HEK293 (cell line): ENCODE data around the gene TRIM24.
"Not testable (repeated sequence)": the region's sequence is repeated elsewhere in the genome, so short reads cannot be mapped to it uniquely, and the experiment has no call there.

Source experiments
- CTCF ChIA-PET: fragments of 350-600 bp; formaldehyde crosslinking; extraction: SDS; loops from one replicate; lab custom pipeline; 2021; ENCODE audit warnings: antibody characterized with exemption; lab: Yijun Ruan, JAX
- POLR2A ChIA-PET: fragments of 300-600 bp; formaldehyde crosslinking; extraction: SDS; loops from one replicate; lab custom pipeline; 2020; ENCODE audit warnings: antibody characterized with exemption, inconsistent platforms; lab: Yijun Ruan, JAX
- H3K27ac ChIP-seq: fragments of 200-500 bp; sonication (Bioruptor generic); 2 replicates; pipeline ENCODE4 v1.5.1; 2014; ENCODE audit warnings: low read depth, low read length, control low read depth, inconsistent platforms; ENCODE audit errors: extremely low read depth
- H3K36me3 ChIP-seq, 2 experiments: fragments of 200-500 bp in 1 of 2; sonication (Bioruptor generic) in 1 of 2; 1 replicate in 1 of 2; 2 replicates in 1 of 2; pipeline ENCODE4 v1.5.1; 2014 to 2017; ENCODE audit warnings: inconsistent platforms in 2 of 2, low read length in 2 of 2; ENCODE audit not compliant: control insufficient read depth in 2 of 2, insufficient read depth in 1 of 2
- H3K4me1 ChIP-seq: fragments of 200-500 bp; sonication (Bioruptor generic); 2 replicates; pipeline ENCODE4 v1.5.1; 2014; ENCODE audit warnings: mild to moderate bottlenecking, low read length, inconsistent platforms; ENCODE audit not compliant: control insufficient read depth, insufficient read depth
- H3K4me3 ChIP-seq: 2 replicates; pipeline ENCODE4 v1.5.1; 2011; ENCODE audit warnings: low read depth, mild to moderate bottlenecking, control low read depth, low read length, moderate library complexity
- H3K9me3 ChIP-seq: fragments of 200-500 bp; sonication (Bioruptor generic); 2 replicates; pipeline ENCODE4 v1.5.1; 2014; ENCODE audit warnings: low read depth, low read length, inconsistent platforms; ENCODE audit not compliant: control insufficient read depth, insufficient read depth
- BCL11A ChIP-seq: fragments of 450-650 bp; formaldehyde crosslinking; IDR thresholded peaks from 2 replicates; pipeline ENCODE4 v1.5.1; 2016; ENCODE audit warnings: low read depth, missing biosample characterization, missing genetic modification characterization
- ELK4 ChIP-seq: IDR thresholded peaks from 2 replicates; pipeline ENCODE4 v1.6.1; 2011; ENCODE audit warnings: mild to moderate bottlenecking, low read depth, low read length, borderline replicate concordance
- GFI1B ChIP-seq: fragments of 450-650 bp; formaldehyde crosslinking; IDR thresholded peaks from 2 replicates; pipeline ENCODE4 v1.5.1; 2016; ENCODE audit warnings: missing biosample characterization, missing genetic modification characterization
- GLI2 ChIP-seq: fragments of 450-650 bp; formaldehyde crosslinking; IDR thresholded peaks from 2 replicates; pipeline ENCODE4; 2017; ENCODE audit warnings: missing biosample characterization, missing genetic modification characterization, low read depth, borderline replicate concordance
- KLF7 ChIP-seq: fragments of 450-650 bp; formaldehyde crosslinking; IDR thresholded peaks from 2 replicates; pipeline ENCODE4 v1.5.1; 2016; ENCODE audit warnings: missing biosample characterization, missing genetic modification characterization, borderline replicate concordance
- KLF8 ChIP-seq: fragments of 450-650 bp; formaldehyde crosslinking; IDR thresholded peaks from 2 replicates; pipeline ENCODE4 v1.5.1; 2016; ENCODE audit warnings: missing biosample characterization, missing genetic modification characterization
- MZF1 ChIP-seq: fragments of 450-650 bp; formaldehyde crosslinking; IDR thresholded peaks from 2 replicates; pipeline ENCODE4 v1.5.1; 2017; ENCODE audit warnings: missing biosample characterization, missing genetic modification characterization, borderline replicate concordance
- REPIN1 ChIP-seq: fragments of 450-650 bp; formaldehyde crosslinking; IDR thresholded peaks from 2 replicates; pipeline ENCODE4 v1.5.1; 2017; ENCODE audit warnings: missing biosample characterization, missing genetic modification characterization, low read depth
- SALL2 ChIP-seq: fragments of 450-650 bp; formaldehyde crosslinking; IDR thresholded peaks from 2 replicates; pipeline ENCODE4 v1.5.0; 2017; ENCODE audit warnings: missing biosample characterization, mild to moderate bottlenecking, missing genetic modification characterization, borderline replicate concordance
- ZBTB17 ChIP-seq: fragments of 450-650 bp; formaldehyde crosslinking; IDR thresholded peaks from 2 replicates; pipeline ENCODE4 v1.5.1; 2016; ENCODE audit warnings: missing biosample characterization, missing genetic modification characterization
- ZNF280C ChIP-seq: fragments of 450-650 bp; formaldehyde crosslinking; IDR thresholded peaks from 2 replicates; pipeline ENCODE4 v1.5.1; 2016; ENCODE audit warnings: missing biosample characterization, missing genetic modification characterization
- ZNF416 ChIP-seq: fragments of 450-650 bp; formaldehyde crosslinking; IDR thresholded peaks from 2 replicates; pipeline ENCODE4 v1.5.1; 2016; ENCODE audit warnings: missing biosample characterization, missing genetic modification characterization
- ZNF449 ChIP-seq: fragments of 450-650 bp; formaldehyde crosslinking; IDR thresholded peaks from 2 replicates; pipeline ENCODE4 v1.5.1; 2017; ENCODE audit warnings: missing biosample characterization, mild to moderate bottlenecking, missing genetic modification characterization, moderate library complexity
- ZNF473 ChIP-seq: fragments of 450-650 bp; formaldehyde crosslinking; IDR thresholded peaks from 2 replicates; pipeline ENCODE4 v1.5.1; 2017; ENCODE audit warnings: missing biosample characterization, missing genetic modification characterization
- ZNF510 ChIP-seq: fragments of 450-650 bp; formaldehyde crosslinking; IDR thresholded peaks from 2 replicates; pipeline ENCODE4 v1.5.1; 2018; ENCODE audit warnings: mild to moderate bottlenecking, missing genetic modification characterization, missing biosample characterization; ENCODE audit not compliant: insufficient replicate concordance
- ZNF514 ChIP-seq: fragments of 450-650 bp; formaldehyde crosslinking; IDR thresholded peaks from 2 replicates; pipeline ENCODE4 v1.5.1; 2016; ENCODE audit warnings: missing biosample characterization, missing genetic modification characterization
- ZNF518A ChIP-seq: fragments of 450-650 bp; formaldehyde crosslinking; conservative IDR thresholded peaks from 2 replicates; pipeline ENCODE4 v1.5.1; 2016; ENCODE audit warnings: low read depth, missing biosample characterization, missing genetic modification characterization
- ZNF677 ChIP-seq: fragments of 450-650 bp; IDR thresholded peaks from 2 replicates; pipeline ENCODE4 v1.5.0; 2018; ENCODE audit warnings: missing biosample characterization, mild to moderate bottlenecking, missing genetic modification characterization, moderate library complexity
- ZNF776 ChIP-seq: fragments of 450-650 bp; formaldehyde crosslinking; IDR thresholded peaks from 2 replicates; pipeline ENCODE4 v1.5.0; 2017; ENCODE audit warnings: missing biosample characterization, missing genetic modification characterization, borderline replicate concordance
- ZNF792 ChIP-seq: fragments of 450-650 bp; formaldehyde crosslinking; IDR thresholded peaks from 2 replicates; pipeline ENCODE4 v1.5.1; 2016; ENCODE audit warnings: missing biosample characterization, missing genetic modification characterization

The TRIM24 gene

GRCh38 chr7:138527746-138528223 lies 67.7 kb downstream of the TRIM24 start (continued):
- TF ChIP-seq GFI1B (tag by site-specific recombination) (no peak), GLI2 (tag by site-specific recombination) (no peak), ZNF792 (no peak), ZNF510 (no peak), SALL2 (tag by site-specific recombination) (no peak), ZNF514 (tag by site-specific recombination) (no peak), REPIN1 (tag by site-specific recombination) (no peak), KLF7 (tag by site-specific recombination) (no peak), MZF1 (tag by site-specific recombination) (no peak), ZNF416 (tag by site-specific recombination) (peak; percentile 25; the same call in 1 of the 2 replicates), ZNF518A (peak; percentile 50; the same call in 1 of the 2 replicates), ZNF449 (tag by site-specific recombination) (no peak)

GRCh38 chr7:138536833-138537232 lies 76.8 kb downstream of the TRIM24 start:
- H3K9me3 ChIP-seq, H3K4me1 ChIP-seq, H3K27ac ChIP-seq, CTCF ChIA-PET, H3K4me3 ChIP-seq, POLR2A ChIA-PET: not testable (repeated sequence)
- peaks cover 0 to 37% of the 10 kb centered on the region in 2 experiments; a peak in 1 of 3 replicates for H3K36me3 ChIP-seq

- Histone ChIP-seq H3K9me3 (no peaks in the 10 kb centered on the region), H3K4me3 (no peak overlapping the region), H3K4me1 (no peaks in the 10 kb centered on the region), H3K36me3 (peaks cover 0 to 43% of the 10 kb centered on the region in 2 experiments; a peak in 1 of 3 replicates), H3K27ac (no peak overlapping the region)
- ChIA-PET CTCF (no interaction called here), POLR2A (no interaction called here)
- TF ChIP-seq ZNF473 (tag by site-specific recombination): no peak
- TF ChIP-seq ZBTB17 (tag by site-specific recombination): no peak
- no peak for TF ChIP-seq GLI2 (tag by site-specific recombination)
- no peak for TF ChIP-seq ELK4
- no peak for TF ChIP-seq ZNF677 (tag by site-specific recombination)
- no peak for TF ChIP-seq BCL11A
- no peak for TF ChIP-seq ZNF776 (tag by site-specific recombination)
- no peak for TF ChIP-seq ZNF792
- TF ChIP-seq KLF8 (tag by site-specific recombination): no peak
- no peak for TF ChIP-seq ZNF280C
Measured at GRCh38 chr7:138538518-138538917, 78.5 kb downstream of the TRIM24 start.
